ENCODE results near the gene TRPM2. TPM values are rescaled to one million over a fixed set of nuclear protein-coding genes. Genes with fewer than 3 reads are reported as not detected.

Gene TRPM2
- total RNA-seq, 3 donors from 2014 or later (not counting 1 experiment from before 2014, with no cell fraction given) = 21.7 to 70.5 (median 25.2) TPM

GRCh38 chr21:44420416-44421205 is 67.2 kb downstream of the TRPM2 start:
- no peaks in the 10 kb centered on the region for H3K27me3 ChIP-seq (ENCODE audit: control insufficient read depth, insufficient read depth, low read length)
- H3K27ac ChIP-seq (ENCODE audit: low read length) = no peak overlapping the region
- H3K9me3 ChIP-seq (ENCODE audit: control insufficient read depth, insufficient read depth, low read length) = no peaks in the 10 kb centered on the region
- no peak for TF ChIP-seq CTCF (IDR thresholded peaks at IDR 0.05)
- no peak for DNase-seq
- ATAC-seq = no peak
- no peaks in the 10 kb centered on the region for H3K36me3 Mint-ChIP-seq
- H3K27me3 Mint-ChIP-seq (ENCODE audit: low read depth in 2 of 2) = no peaks in the 10 kb centered on the region
- H3K9me3 Mint-ChIP-seq = peaks cover 5 to 6% of the 10 kb centered on the region in 2 donors
- intact Hi-C loops (cut with micrococcal nuclease) = no loop called here
- H3K36me3 ChIP-seq (ENCODE audit: control insufficient read depth, insufficient read depth, low read length) = peaks cover 6% of the 10 kb centered on the region
- peaks cover 5 to 20% of the 10 kb centered on the region in 2 donors for H3K4me1 Mint-ChIP-seq
- H3K4me3 ChIP-seq (ENCODE audit: low read length) = no peak overlapping the region
- H3K4me3 Mint-ChIP-seq = no peak overlapping the region
- no peaks in the 10 kb centered on the region for H3K4me1 ChIP-seq (ENCODE audit: control insufficient read depth, insufficient read depth, low read length)
- 89% methylated on average over 13 of the region's 14 CpGs for WGBS (ENCODE audit: insufficient coverage)
- H3K27ac Mint-ChIP-seq = peak overlapping the region; percentile 70 to 85

GRCh38 chr21:44421901-44422840 is 68.8 kb downstream of the TRPM2 start:
- Mint-ChIP-seq H3K27me3 (ENCODE audit: low read depth in 2 of 2) (no peaks in the 10 kb centered on the region), H3K4me3 (no peak overlapping the region), H3K4me1 (peaks cover 5 to 20% of the 10 kb centered on the region in 2 donors), H3K9me3 (peaks cover 5 to 6% of the 10 kb centered on the region in 2 donors), H3K36me3 (no peaks in the 10 kb centered on the region), H3K27ac (no peak overlapping the region)
- Histone ChIP-seq H3K27me3 (ENCODE audit: control insufficient read depth, insufficient read depth, low read length) (no peaks in the 10 kb centered on the region), H3K4me3 (ENCODE audit: low read length) (no peak overlapping the region), H3K27ac (ENCODE audit: low read length) (no peak overlapping the region), H3K36me3 (ENCODE audit: control insufficient read depth, insufficient read depth, low read length) (peaks cover 6% of the 10 kb centered on the region), H3K4me1 (ENCODE audit: control insufficient read depth, insufficient read depth, low read length) (no peaks in the 10 kb centered on the region), H3K9me3 (ENCODE audit: control insufficient read depth, insufficient read depth, low read length) (no peaks in the 10 kb centered on the region)
- TF ChIP-seq CTCF (IDR thresholded peaks at IDR 0.05) = no peak
- intact Hi-C loops (cut with micrococcal nuclease) = no loop called here
- DNase-seq = no peak
- no peak for ATAC-seq
- 94% methylated on average over 20 of the region's 26 CpGs for WGBS (ENCODE audit: insufficient coverage)

- Histone ChIP-seq H3K36me3 (ENCODE audit: control insufficient read depth, insufficient read depth, low read length) (peaks cover 6% of the 10 kb centered on the region), H3K4me1 (ENCODE audit: control insufficient read depth, insufficient read depth, low read length) (no peaks in the 10 kb centered on the region), H3K9me3 (ENCODE audit: control insufficient read depth, insufficient read depth, low read length) (peaks cover 3% of the 10 kb centered on the region), H3K27me3 (ENCODE audit: control insufficient read depth, insufficient read depth, low read length) (no peaks in the 10 kb centered on the region), H3K4me3 (ENCODE audit: low read length) (no peak overlapping the region), H3K27ac (ENCODE audit: low read length) (no peak overlapping the region)
- TF ChIP-seq CTCF (IDR thresholded peaks at IDR 0.05) = no peak
- Mint-ChIP-seq H3K4me3 (no peak overlapping the region), H3K36me3 (no peaks in the 10 kb centered on the region), H3K27me3 (ENCODE audit: low read depth in 2 of 2) (no peaks in the 10 kb centered on the region), H3K4me1 (peaks cover 5 to 25% of the 10 kb centered on the region in 2 donors), H3K27ac (peak overlapping the region in 1 of 2 donors; percentile 35), H3K9me3 (peaks cover 5 to 6% of the 10 kb centered on the region in 2 donors)
- ATAC-seq (no peak), DNase-seq (no peak)
- intact Hi-C loops (cut with micrococcal nuclease) = no loop called here
- WGBS (ENCODE audit: insufficient coverage) = 81% methylated on average over 11 of the region's 12 CpGs
Observed at GRCh38 chr21:44423312-44423821, 69.9 kb downstream of the TRPM2 start.
